AG09309 (cell line): ENCODE measurements around the gene OR51Q1.

Source experiments
- DNase-seq: peaks from one replicate; pipeline ENCODE4 v3.0.0-alpha.2; 2010; ENCODE audit warnings: low read depth
- H3K4me3 ChIP-seq: 2 replicates; pipeline ENCODE4 v1.5.1; 2011; ENCODE audit warnings: mild to moderate bottlenecking, low read depth, low read length, moderate library complexity; ENCODE audit not compliant: control insufficient read depth
- CTCF ChIP-seq: IDR thresholded peaks from 2 replicates; pipeline ENCODE4 v1.5.1; 2011; ENCODE audit warnings: mild to moderate bottlenecking, low read depth, low read length, inconsistent platforms; ENCODE audit not compliant: insufficient read depth, control insufficient read depth; ENCODE audit errors: missing control alignments

The OR51Q1 gene

GRCh38 chr11:5398936-5399335 is 23.0 kb upstream of the OR51Q1 start:
- TF ChIP-seq CTCF, result no peak
- H3K4me3 ChIP-seq, result no peak overlapping the region
- DNase-seq, result no peak

GRCh38 chr11:5405173-5405572 is 16.7 kb upstream of the OR51Q1 start:
- DNase-seq, result no peak
- no peak for TF ChIP-seq CTCF
- H3K4me3 ChIP-seq, result no peak overlapping the region

GRCh38 chr11:5420993-5421392 is 918 bp upstream of the OR51Q1 start:
- no peak overlapping the region for H3K4me3 ChIP-seq

GRCh38 chr11:5423131-5423530 is 1.2 kb downstream of the OR51Q1 start:
- DNase-seq, result no peak
- TF ChIP-seq CTCF, result no peak
- H3K4me3 ChIP-seq, result no peak overlapping the region

More at GRCh38 chr11:5420993-5421392, 918 bp upstream of the OR51Q1 start:
- no peak for TF ChIP-seq CTCF
- no peak for DNase-seq

- TF ChIP-seq CTCF, result no peak
Observed at GRCh38 chr11:5441414-5441813, 19.5 kb downstream of the OR51Q1 start, which contains the start of gene OR51I1. Gene OR51I1 (minus strand): TSS chr11:5441514. CDS start chr11:5441514, 0 bp downstream.

GRCh38 chr11:5443835-5444393 is 22.0 kb downstream of the OR51Q1 start:
- no peak for DNase-seq
- TF ChIP-seq CTCF, result no peak
- H3K4me3 ChIP-seq, result no peak overlapping the region

More at GRCh38 chr11:5441414-5441813, 19.5 kb downstream of the OR51Q1 start, which contains the start of gene OR51I1:
- no peak for DNase-seq
- H3K4me3 ChIP-seq, result no peak within 1 kb of the TSS
